Sigmoid colon (tissue), 4 donors: ENCODE results near the gene PDCD1LG2.

Experiments used
- CTCF ChIP-seq, 4 experiments: fragments of 450-650 bp in 3 of 4; fragments of 200-600 bp in 1 of 4; IDR thresholded peaks; one replicate each; pipeline ENCODE4 v1.5.1; 2016 to 2019; ENCODE audit warnings: antibody characterized with exemption in 4 of 4, mild to moderate bottlenecking in 3 of 4, moderate library complexity in 2 of 4
- POLR2A ChIP-seq, 2 donors: fragments of 450-650 bp; IDR thresholded peaks; one replicate each; pipeline ENCODE4 v1.6.1; 2016; ENCODE audit warnings: antibody characterized with exemption in 2 of 2, mild to moderate bottlenecking in 2 of 2, moderate library complexity in 2 of 2
- POLR2AphosphoS5 ChIP-seq, 4 donors: sonication (generic); formaldehyde crosslinking; IDR thresholded peaks; one replicate each; pipeline ENCODE4 v1.6.1; 2017; ENCODE audit warnings: antibody characterized with exemption in 4 of 4

GRCh38 chr9:5483306-5483705 is 27.0 kb upstream of the PDCD1LG2 start:
- TF ChIP-seq CTCF (IDR thresholded peaks at IDR 0.05) (no peak), POLR2A (IDR thresholded peaks at IDR 0.05) (no peak), POLR2AphosphoS5 (IDR thresholded peaks at IDR 0.05) (no peak)
